Bone marrow (tissue), 2 donors: Measurements from ENCODE around the gene EFCAB10.

Source experiments
- DNase-seq, 2 donors: peaks; one replicate each; lab custom pipeline; 2025; lab: John Stamatoyannopoulos, UW

Gene EFCAB10, protein sequence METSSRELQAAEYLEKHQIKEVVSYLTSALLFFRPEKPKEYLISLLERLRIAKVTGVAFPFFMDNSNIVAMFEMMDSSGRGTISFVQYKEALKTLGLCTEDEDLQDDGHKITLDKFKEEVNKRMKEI

DNA sequence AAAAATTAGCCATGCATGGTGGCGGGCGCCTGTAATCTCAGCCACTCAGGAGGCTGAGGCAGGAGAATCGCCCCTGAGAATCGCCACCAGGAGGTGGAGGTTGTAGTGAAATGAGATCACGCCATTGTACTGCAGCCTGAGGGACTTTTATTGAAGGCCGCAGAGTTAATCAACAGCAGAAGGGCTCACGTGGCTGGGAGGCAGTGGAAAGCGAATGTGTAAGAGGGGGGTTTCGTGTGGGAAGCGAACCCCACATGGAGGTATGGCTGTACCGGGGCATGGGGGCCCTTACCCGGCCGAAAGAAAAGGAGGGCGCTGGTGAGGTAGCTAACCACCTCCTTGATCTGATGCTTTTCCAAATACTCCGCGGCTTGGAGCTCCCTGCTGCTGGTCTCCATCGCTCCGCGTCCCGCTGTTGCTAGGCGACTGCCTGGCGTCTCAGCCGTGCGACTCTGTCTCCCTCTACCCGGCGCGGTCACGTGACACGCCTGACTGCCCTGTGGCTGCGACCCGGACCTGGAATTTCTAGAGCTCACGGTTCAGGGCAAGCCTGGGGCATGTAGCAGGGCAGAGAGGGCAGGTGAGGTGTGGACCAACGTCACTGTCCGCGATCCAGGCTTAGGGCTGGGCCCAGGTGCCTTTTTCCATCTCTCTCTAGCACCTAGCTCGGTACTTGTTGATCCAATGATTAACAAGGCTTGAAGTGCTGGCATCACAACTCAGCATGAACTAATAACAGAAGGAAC is at the start of gene EFCAB10:
Gene EFCAB10 (minus strand): TSS at position 428 of the 746 bp plus-strand sequence. CDS start 30 bp downstream, at position 398.
- peak in 1 of 2 donors; percentile 6 for DNase-seq

DNA sequence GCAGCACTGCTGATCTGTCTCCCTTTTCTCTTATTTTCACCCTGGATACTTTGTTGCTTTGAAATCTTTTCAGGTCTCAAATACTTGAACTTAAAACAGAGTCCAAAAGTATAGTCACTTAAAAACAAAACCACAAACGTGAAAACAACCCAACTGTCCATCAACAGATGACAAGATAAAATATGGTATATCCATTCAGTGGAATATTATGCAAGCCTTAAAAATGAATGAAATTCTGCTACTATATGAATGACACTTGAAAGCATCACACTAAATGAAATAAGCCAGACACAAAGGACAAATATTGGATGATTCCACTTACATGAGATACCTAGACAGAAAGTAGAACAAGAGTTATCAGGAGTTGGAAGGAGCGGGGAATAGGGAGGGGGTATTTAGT is 44.7 kb upstream of the EFCAB10 start:
- no peak for DNase-seq

- DNase-seq, result no peak
Observed at GRCh38 chr7:105623906-105624305, 42.6 kb upstream of the EFCAB10 start.

- no peak for DNase-seq
Observed at GRCh38 chr7:105623378-105623777, 42.1 kb upstream of the EFCAB10 start.

DNA sequence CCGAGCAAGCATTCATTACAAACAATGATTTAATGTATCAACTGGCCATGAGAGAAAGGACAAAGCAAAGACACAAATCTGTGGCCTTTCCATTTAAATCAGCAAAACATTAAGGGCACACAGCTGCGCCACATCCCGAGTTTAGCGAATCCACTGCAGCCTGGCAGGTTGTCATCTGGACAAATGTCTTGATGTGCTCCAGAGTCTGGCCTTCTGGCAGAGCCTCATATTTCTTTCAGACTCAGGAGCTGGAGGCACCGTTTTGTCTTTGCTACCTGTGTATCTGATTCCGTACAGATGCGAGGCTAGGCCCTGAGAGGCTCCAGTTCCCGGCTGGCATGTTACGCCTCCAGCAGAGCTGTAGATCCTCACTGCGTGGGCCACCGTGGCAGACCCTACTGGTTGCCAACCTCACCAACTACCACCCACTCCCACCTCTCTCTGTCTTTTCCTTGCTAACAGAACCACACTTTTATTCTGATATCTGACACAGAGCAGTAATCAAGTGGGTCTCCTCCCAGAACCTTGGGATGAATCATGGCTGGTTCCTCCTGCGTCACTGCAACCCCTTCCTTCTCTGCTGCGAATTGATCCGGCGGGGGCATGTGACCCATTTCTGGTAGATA is 40.9 kb upstream of the EFCAB10 start:
- no peak for DNase-seq

GRCh38 chr7:105621617-105622016 is 40.3 kb upstream of the EFCAB10 start:
- DNase-seq, result no peak

- no peak for DNase-seq
Observed at GRCh38 chr7:105621176-105621575, 39.9 kb upstream of the EFCAB10 start.

DNA sequence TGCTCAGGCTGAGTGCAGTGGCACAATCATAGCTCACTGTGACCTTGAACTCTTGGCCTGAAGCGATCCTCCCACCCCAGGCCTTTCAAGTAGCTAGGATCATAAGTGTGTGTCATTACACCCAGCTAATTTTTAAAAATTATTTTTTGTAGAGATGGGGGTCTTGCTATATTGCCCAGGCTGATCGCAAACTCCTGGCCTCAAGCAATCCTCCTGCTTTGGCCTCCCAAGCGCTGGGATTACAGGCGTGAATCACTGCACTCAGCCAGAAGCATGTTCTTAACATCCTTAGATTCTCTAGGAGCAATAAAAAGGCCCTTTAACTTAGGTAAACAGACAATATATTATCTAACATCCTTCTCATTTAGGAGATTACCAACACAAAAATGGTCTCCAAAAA is 38.3 kb upstream of the EFCAB10 start:
- DNase-seq, result no peak

DNA sequence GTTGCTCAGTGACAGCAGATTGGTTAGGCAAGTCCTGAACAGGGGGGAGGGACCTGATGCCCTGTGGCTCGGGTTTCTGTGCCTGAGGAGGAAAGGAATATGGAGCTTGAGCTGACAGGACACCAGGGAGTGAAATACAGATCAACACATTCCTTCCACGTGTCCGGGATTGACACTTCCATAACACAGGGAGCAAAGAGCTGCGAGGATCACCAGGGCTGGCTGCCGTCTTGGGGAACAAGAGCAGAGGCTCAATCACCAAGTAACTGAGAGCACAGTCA is 36.7 kb upstream of the EFCAB10 start:
- no peak for DNase-seq

- DNase-seq, result no peak
Observed at GRCh38 chr7:105617280-105618015, 36.2 kb upstream of the EFCAB10 start.

DNA sequence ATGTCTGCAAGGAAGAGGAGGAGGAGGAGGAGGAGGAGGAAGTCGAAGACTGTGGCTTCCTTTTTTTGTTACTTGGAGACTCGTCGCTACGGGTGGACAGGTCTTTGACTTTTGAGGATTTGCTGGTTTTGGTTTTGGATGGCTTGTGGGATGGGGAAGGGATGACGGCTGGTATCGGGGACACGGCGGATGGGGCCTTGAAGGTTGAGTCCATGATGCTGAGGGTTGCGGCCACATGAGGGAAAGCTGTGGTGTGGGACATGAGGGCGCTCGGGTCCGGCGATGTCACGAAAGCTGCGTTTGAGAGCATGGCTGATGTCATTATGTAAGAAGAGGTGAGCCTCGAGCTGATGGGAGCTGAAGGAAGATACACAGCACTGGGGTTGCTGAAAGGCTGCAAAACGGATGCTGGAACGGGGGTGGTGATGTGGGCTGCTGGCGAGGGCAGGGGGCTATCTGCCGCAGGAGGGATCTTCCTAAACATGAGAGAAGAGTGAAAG is 33.1 kb upstream of the EFCAB10 start:
- DNase-seq, result no peak

DNA sequence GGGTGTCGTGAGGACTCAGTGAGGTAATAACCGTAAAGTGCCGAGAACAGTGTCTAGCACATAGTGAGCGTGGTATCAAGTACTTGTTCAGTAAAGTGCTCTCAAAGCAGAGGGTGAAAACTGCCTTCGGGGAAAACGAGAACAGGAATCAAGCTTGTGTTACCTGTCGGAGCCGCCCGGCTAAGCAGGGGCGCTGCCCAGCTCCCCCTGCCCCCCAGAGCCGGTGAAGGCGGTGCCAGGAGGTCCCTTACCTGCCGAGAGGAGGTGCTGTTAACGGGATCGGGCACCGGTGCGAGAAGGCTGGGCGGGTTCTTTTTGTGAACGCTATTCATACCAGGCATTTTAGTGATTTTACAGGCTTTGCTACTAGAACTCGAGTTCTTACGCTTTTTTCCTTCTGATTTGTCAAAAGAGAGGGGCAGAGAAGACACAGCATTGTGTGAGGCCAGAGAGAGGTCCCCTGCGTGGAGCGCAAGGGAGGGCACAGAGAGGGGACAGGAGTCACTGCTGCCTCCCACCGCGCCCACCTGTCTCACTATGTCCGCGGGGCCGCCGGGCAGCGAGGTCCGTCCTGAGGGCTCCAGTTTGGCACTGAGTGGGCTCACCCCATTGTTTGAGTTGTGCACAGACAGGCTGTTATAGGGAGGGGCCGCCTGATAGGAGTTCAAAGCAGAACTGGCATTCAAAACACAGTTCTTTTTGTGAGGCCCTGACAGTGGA is 32.5 kb upstream of the EFCAB10 start:
- no peak for DNase-seq

- no peak for DNase-seq
Observed at GRCh38 chr7:105612806-105613205, 31.5 kb upstream of the EFCAB10 start.

GRCh38 chr7:105611856-105612775 is 30.8 kb upstream of the EFCAB10 start:
- DNase-seq, result no peak

GRCh38 chr7:105610165-105610930 is 29.1 kb upstream of the EFCAB10 start:
- no peak for DNase-seq

DNA sequence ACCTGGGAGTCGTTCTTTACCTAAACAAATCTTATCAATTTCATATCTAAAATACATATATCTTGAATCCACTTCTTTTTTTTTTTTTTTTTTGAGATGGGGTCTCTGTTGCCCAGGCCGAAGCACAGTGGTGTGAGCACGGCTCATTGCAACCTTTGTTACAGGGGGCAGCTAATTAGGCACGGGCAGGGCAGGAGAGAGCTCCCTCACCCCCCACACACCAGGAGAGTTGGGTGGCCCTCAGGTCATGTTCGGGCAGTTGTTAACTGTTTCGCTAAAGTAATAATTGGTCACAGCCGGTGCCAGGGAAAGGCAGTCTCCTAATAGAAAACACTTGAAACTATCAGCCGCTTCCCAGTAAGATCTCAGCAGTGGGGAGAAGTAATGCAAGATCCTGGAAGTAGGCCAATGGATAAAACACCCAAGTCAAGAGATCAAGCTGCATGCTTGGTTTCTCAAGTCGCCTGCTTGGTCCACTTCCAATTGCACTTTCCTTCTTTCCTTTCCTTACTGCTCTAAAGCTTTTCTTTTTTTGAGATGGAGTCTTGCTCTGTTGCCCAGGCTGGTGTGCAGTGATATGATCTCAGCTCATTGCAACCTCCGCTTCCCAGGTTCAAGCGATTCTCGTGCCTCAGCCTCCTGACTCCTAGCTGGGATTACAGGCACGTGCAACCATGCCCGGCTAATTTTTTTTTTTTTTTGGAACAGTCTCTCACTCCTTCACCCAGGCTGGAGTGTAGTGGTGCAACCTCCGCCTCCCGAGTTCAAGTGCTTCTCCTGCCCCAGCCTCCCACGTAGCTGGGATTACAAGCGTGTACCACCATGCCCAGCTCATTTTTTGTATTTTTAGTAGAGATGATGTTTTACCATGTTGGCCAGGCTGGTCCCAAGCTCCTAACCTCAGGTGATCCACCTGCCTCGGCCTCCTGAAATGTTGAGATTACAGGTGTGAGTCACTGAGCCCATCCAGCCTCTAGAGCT is 21.3 kb upstream of the EFCAB10 start:
- no peak for DNase-seq

GRCh38 chr7:105600720-105601550 is 19.6 kb upstream of the EFCAB10 start:
- DNase-seq, result no peak

DNA sequence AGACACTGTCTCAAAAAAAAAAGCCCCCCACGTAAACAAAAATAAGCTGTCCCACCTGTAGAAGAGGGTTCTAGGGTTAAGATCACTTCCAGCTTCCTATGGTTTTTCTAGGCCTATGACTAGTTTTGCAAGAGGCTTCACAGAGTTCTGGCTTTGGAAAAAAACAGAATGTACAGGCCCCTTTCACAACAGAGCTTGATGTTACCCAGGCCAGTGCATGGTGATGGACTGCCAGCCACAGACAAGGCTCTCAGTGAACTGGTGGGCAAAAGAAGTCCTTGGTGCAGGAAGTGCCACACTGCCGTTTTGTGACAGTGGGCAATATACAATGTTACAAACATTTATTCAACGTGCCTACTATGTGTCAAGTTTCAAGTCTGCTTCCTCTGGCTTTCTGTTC is 18.3 kb upstream of the EFCAB10 start:
- DNase-seq, result no peak
